ENCODE data around the gene PGA5.
"Not testable (repeated sequence)": the region's sequence is repeated elsewhere in the genome, so short reads cannot be mapped to it uniquely, and the experiment has no call there.

Gene PGA5

DNA sequence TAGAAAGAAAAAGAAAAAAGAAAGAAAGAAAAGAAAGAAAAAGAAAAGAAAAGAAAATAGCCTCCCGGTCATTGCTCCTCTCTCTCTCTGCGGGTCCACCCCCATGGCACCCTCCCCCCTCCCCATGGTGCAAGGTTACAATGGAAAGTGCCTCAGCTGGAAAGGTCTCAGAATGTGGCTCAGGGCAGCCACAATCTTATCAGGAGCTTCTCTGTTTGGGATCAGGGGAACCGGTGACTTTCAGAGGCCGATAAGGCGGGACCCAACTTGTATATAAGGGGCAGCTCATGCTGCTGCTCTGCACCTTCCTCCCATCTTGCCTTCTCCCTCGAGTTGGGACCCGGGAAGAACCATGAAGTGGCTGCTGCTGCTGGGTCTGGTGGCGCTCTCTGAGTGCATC lies at the start of gene PGA5:
Gene PGA5, plus strand, starts transcription at position 301 of the 400 bp plus-strand sequence. Its CDS starts 52 bp downstream, at position 353.
- DNase-seq (ENCODE audit: low read depth) = not testable (repeated sequence)

DNA sequence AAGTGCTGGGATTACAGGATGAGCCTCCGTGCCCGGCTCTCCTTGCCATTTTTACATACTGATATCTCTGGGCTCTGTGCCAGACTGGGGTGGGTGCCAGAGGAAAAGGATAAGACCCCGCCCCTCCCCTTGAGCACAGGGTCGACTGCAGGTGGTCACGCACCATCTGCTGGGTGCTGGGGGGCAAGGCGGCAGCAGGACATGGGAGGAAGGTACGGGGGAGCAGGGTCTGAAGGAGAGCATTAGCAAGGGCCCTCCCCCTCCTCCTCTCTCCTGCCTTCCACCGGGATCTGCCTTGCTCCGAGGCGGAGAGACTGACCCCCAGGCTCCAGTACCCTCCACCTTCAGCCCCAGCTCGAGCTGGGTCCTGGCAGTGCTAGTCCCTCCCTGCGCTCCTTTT lies 47.4 kb upstream of the PGA5 start:
- DNase-seq (ENCODE audit: low read depth) = no peak

GRCh38 chr11:61194169-61194671 lies 46.8 kb upstream of the PGA5 start:
- DNase-seq (ENCODE audit: low read depth) = no peak

- DNase-seq (ENCODE audit: low read depth) = no peak
Measured at GRCh38 chr11:61194981-61195695, 45.8 kb upstream of the PGA5 start.

DNA sequence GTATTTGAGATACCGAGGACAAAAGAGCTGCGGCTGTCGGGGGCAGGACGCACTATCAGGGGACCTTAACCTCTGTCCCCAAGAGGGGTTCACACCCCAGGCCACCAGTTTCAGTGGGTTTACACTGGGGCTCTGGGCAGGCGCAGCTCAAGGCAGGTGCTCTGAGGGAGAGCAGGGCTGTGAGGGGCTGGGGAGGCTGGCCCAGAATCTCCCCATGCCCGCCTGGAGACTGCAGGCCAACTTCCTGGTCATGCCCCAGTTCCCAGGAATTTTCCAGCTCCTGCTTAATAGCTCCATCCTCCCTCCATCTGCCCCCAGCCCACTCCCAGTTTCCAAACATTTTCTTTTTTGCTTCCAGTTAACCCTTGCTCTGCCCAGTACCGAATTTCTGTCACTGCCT lies 45.3 kb upstream of the PGA5 start:
- DNase-seq (ENCODE audit: low read depth) = no peak

GRCh38 chr11:61198361-61198760 lies 42.6 kb upstream of the PGA5 start:
- DNase-seq (ENCODE audit: low read depth) = no peak

DNA sequence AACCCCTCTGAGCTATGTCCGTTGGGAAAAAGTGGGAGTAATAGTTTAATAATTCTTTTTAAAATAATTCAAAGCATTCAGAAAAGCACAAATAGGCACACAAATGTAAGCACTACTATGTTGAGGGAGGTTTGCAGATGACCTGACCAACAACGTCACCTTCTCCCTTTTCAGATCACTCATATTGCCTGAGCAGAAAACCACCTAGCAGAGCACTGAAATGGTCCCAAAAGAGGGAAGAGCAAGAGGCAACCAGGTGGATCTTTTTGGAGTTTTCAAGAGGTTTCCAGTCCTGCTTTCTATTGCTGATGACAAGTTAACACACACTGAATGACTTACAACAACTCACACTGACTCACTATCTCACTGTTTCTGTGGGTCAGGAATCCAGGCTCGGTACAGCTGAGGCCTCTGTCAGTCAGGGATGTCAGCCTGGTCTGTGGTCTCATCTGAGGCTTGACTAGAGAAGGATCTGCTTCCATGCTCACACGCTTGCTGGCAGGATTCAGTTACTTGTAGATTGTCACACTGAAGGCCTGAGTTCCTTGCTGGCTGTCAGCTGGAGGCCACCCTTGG lies 41.9 kb upstream of the PGA5 start:
- DNase-seq (ENCODE audit: low read depth) = no peak

DNA sequence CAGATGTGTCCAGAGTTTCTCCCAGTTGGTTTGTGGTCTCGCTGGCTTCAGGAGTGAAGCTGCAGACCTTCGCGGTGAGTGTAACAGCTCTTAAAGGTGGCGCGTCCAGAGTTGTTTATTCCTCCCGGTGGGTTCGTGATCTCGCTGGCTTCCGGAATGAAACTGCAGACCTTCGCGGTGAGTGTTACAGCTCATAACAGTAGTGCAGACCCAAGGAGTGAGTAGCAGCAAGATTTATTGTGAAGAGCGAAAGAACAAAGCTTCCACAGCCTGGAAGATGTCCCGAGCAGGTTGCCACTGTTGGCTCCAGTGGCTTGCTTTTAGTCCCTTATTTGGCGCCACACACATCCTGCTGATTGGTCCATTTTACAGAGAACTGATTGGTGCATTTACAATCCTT lies 39.5 kb upstream of the PGA5 start:
- no peak for DNase-seq (ENCODE audit: low read depth)

DNA sequence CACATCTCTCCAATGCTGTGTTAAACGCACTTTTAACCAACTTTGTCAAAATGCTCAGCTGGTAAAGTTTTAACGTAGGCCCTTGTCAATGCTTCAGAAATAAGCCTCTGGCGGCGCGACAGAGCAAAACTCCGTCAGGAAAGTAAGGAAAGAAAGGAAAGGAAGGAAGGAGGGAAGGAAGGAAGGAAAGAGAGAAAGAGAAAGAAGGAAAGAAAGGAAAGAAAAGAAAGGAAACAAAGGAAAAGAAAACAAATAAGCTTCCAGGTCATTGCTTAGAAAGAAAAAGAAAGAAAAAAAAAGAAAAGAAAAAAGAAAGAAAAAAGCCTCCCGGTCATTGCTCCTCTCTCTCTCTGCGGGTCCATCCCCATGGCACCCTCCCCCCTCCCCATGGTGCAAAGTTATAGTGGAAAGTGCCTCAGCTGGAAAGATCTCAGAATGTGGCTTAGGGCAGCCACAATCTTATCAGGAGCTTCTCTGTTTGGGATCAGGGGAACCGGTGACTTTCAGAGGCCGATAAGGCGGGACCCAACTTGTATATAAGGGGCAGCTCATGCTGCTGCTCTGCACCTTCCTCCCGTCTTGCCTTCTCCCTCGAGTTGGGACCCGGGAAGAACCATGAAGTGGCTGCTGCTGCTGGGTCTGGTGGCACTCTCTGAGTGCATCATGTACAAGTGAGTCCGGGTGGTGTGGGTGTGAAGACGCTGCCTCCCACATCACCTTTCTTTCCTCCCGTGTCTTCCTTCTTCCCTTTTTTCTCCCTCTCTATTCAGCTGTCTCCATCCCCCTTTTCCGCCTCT lies 37.8 kb upstream of the PGA5 start, which contains the start of gene PGA3:
Gene PGA3, plus strand, starts transcription at position 566 of the 797 bp plus-strand sequence. Its CDS starts 50 bp downstream, at position 616.
- not testable (repeated sequence) for DNase-seq (ENCODE audit: low read depth)

GRCh38 chr11:61203873-61204272 lies 37.1 kb upstream of the PGA5 start:
- DNase-seq (ENCODE audit: low read depth) = not testable (repeated sequence)

GRCh38 chr11:61204502-61205059 lies 36.4 kb upstream of the PGA5 start:
- DNase-seq (ENCODE audit: low read depth) = not testable (repeated sequence)

- DNase-seq (ENCODE audit: low read depth) = not testable (repeated sequence)
Measured at GRCh38 chr11:61207636-61208310, 33.2 kb upstream of the PGA5 start.

GRCh38 chr11:61210629-61211028 lies 30.3 kb upstream of the PGA5 start:
- not testable (repeated sequence) for DNase-seq (ENCODE audit: low read depth)

DNA sequence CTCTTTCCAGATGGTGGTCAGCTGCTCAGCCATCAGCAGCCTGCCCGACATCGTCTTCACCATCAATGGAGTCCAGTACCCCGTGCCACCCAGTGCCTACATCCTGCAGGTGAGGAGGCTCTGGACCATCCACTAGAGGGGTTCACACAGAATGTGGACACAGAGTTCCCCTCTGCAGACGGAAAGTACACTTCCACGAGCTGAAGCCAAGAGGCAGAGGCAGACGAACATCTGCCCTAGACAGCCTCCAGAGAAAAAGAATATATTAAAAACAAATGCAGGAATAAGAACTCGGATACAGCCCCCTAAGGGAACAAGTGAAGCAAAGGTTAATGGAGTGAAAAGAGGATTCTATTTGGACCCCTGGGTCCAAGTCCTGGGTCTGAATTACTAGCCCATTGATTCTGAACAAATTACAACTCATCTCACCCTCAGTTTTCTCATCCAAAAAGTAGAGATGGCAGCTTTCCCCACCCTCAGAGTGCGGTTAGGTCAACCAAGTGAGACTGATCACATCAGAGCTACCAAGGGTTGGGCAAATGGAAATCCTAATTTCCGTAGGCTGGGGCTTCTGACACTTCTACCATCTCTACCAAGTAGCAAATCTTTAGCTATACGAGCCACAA lies 29.5 kb upstream of the PGA5 start:
- DNase-seq (ENCODE audit: low read depth) = not testable (repeated sequence)

- not testable (repeated sequence) for DNase-seq (ENCODE audit: low read depth)
Measured at GRCh38 chr11:61212202-61212601, 28.8 kb upstream of the PGA5 start.

GRCh38 chr11:61213711-61214324 lies 27.2 kb upstream of the PGA5 start:
- DNase-seq (ENCODE audit: low read depth) = not testable (repeated sequence)

DNA sequence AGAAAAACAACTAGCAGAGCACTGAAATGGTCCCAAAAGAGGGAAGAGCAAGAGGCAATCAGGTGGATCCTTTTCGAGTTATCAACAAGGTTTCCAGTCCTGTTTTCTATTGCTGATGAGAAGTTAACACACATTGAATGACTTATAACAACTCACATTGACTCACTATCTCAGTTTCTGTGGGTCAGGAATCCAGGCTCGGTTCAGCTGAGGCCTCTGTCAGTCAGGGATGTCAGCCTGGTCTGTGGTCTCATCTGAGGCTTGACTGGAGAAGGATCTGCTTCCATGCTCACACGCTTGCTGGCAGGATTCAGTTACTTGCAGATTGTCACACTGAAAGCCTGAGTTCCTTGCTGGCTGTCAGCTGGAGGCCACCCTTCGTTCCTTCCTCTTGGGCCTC lies 22.7 kb upstream of the PGA5 start:
- DNase-seq (ENCODE audit: low read depth) = not testable (repeated sequence)

GRCh38 chr11:61219016-61219415 lies 22.0 kb upstream of the PGA5 start:
- not testable (repeated sequence) for DNase-seq (ENCODE audit: low read depth)

DNA sequence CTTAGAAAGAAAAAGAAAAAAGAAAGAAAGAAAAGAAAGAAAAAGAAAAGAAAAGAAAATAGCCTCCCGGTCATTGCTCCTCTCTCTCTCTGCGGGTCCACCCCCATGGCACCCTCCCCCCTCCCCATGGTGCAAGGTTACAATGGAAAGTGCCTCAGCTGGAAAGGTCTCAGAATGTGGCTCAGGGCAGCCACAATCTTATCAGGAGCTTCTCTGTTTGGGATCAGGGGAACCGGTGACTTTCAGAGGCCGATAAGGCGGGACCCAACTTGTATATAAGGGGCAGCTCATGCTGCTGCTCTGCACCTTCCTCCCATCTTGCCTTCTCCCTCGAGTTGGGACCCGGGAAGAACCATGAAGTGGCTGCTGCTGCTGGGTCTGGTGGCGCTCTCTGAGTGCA lies 18.9 kb upstream of the PGA5 start, which contains the start of gene PGA4:
Gene PGA4, plus strand, starts transcription at position 301 of the 400 bp plus-strand sequence. Its CDS starts 54 bp downstream, at position 355.
- not testable (repeated sequence) for DNase-seq (ENCODE audit: low read depth)

- DNase-seq (ENCODE audit: low read depth) = not testable (repeated sequence)
Measured at GRCh38 chr11:61222692-61223091, 18.3 kb upstream of the PGA5 start.

All from iris pigment epithelial cell (primary cell).